MM.1S (cell line): Measurements from ENCODE around the gene NAMPT.

Experiments
- EZH2 ChIP-seq: fragments of 300-600 bp; sonication (generic); optimal IDR thresholded peaks from 2 replicates; pipeline ENCODE3; 2017; ENCODE audit warnings: low read depth, mild to moderate bottlenecking, antibody characterized with exemption, low read length, mixed read lengths
- TF ChIP-seq, protein P1 (sequence below): fragments of 300-600 bp; sonication (generic); IDR thresholded peaks from 2 replicates; pipeline ENCODE4 v1.5.1; 2016; ENCODE audit warnings: antibody characterized with exemption, low read length, mixed read lengths

- TF ChIP-seq, protein P1, sequence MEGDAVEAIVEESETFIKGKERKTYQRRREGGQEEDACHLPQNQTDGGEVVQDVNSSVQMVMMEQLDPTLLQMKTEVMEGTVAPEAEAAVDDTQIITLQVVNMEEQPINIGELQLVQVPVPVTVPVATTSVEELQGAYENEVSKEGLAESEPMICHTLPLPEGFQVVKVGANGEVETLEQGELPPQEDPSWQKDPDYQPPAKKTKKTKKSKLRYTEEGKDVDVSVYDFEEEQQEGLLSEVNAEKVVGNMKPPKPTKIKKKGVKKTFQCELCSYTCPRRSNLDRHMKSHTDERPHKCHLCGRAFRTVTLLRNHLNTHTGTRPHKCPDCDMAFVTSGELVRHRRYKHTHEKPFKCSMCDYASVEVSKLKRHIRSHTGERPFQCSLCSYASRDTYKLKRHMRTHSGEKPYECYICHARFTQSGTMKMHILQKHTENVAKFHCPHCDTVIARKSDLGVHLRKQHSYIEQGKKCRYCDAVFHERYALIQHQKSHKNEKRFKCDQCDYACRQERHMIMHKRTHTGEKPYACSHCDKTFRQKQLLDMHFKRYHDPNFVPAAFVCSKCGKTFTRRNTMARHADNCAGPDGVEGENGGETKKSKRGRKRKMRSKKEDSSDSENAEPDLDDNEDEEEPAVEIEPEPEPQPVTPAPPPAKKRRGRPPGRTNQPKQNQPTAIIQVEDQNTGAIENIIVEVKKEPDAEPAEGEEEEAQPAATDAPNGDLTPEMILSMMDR, result no peak
- TF ChIP-seq EZH2, result no peak
Measured at GRCh38 chr7:106313456-106313901, 28.7 kb upstream of the NAMPT start.
